HCT116 (cell line): Measurements from ENCODE around the gene IRGC. TPM values are rescaled to one million over a fixed set of nuclear protein-coding genes. Genes with fewer than 3 reads are reported as not detected.

Source experiments
- ATAC-seq: fragments of 200-7000 bp; cut with Tn5 transposase; 2 replicates; pipeline ENCODE4 v1.9.1; 2020; ENCODE audit warnings: mild to moderate bottlenecking, moderate library complexity
- BruUV-seq: library from RNA; stranded (reverse); fragments of 400-500 nt; replicated peaks from 2 replicates; lab custom pipeline; 2021; lab: Mats Ljungman, UMichigan
- CTCF ChIA-PET: fragments of 300-600 bp; sonication (Branson Sonifier 250); formaldehyde crosslinking; loops from one replicate; lab custom pipeline; 2021; ENCODE audit warnings: antibody characterized with exemption; lab: Charles Lee
- POLR2A ChIA-PET: fragments of 300-600, 350-600 bp; sonication (Branson Sonifier 250); formaldehyde crosslinking; loops from one replicate; lab custom pipeline; 2021; ENCODE audit warnings: antibody characterized with exemption; lab: Charles Lee
- RAD21 ChIA-PET, 2 experiments: fragments of 300-600 bp; sonication (Branson Sonifier 250); formaldehyde crosslinking; loops; one replicate each; lab custom pipeline; 2023; ENCODE audit warnings: low total read pairs in 2 of 2; ENCODE audit not compliant: uncharacterized antibody in 2 of 2, unreplicated experiment in 2 of 2, low non-redundant PET in 1 of 2; lab: Charles Lee
- DNase-seq: peaks from one replicate; pipeline ENCODE4 v3.0.0-alpha.2; 2010; ENCODE audit warnings: low read depth, low spot score
- H2AFZ ChIP-seq: fragments of 200-600 bp; shearing (Covaris generic), sonication (generic); 2 replicates; pipeline ENCODE4 v1.6.1; 2017; ENCODE audit warnings: low read depth, mixed run types, mixed read lengths, antibody characterized with exemption, low read length; ENCODE audit not compliant: poor library complexity, severe bottlenecking
- H3K27ac ChIP-seq: 2 replicates; pipeline ENCODE4 v1.5.1; 2012; ENCODE audit warnings: low read depth, low read length
- H3K27me3 ChIP-seq: fragments of 200-600 bp; sonication (generic); 2 replicates; pipeline ENCODE4 v1.6.1; 2016; ENCODE audit warnings: mixed run types, low read length, mixed read lengths; ENCODE audit not compliant: insufficient read depth
- H3K36me3 ChIP-seq, 2 experiments: fragments of 200-500 bp in 1 of 2; fragments of 200-600 bp in 1 of 2; sonication (Bioruptor generic) in 1 of 2; sonication (generic) in 1 of 2; 2 replicates each; pipeline versions ENCODE4 v1.5.1 to v1.6.1; 2014 to 2016; ENCODE audit warnings: low read length in 2 of 2, inconsistent platforms in 1 of 2, mixed read lengths in 1 of 2, mixed run types in 1 of 2; ENCODE audit not compliant: insufficient read depth in 2 of 2, control insufficient read depth in 1 of 2
- H3K4me1 ChIP-seq, 2 experiments: fragments of 200-600 bp in 1 of 2; sonication (generic) in 1 of 2; 2 replicates each; pipeline versions ENCODE4 v1.5.1 to v1.6.1; 2012 to 2017; ENCODE audit warnings: low read length in 2 of 2, inconsistent platforms in 1 of 2, mild to moderate bottlenecking in 1 of 2, mixed read lengths in 1 of 2, mixed run types in 1 of 2, moderate library complexity in 1 of 2; ENCODE audit not compliant: insufficient read depth in 2 of 2, control insufficient read depth in 1 of 2
- H3K4me2 ChIP-seq: fragments of 200-600 bp; sonication (generic); 2 replicates; pipeline ENCODE4 v1.6.1; 2017; ENCODE audit warnings: mixed run types, low read length, mixed read lengths
- H3K4me3 ChIP-seq, 2 experiments: fragments of 200-600 bp in 1 of 2; sonication (generic) in 1 of 2; replicated peaks in 1 of 2; 2 replicates each; pipeline ENCODE4 v1.5.1; 2011 to 2016; ENCODE audit warnings: low read length in 2 of 2, control low read depth in 1 of 2, low read depth in 1 of 2, mild to moderate bottlenecking in 1 of 2, mixed read lengths in 1 of 2, mixed run types in 1 of 2
- H3K79me2 ChIP-seq: fragments of 200-600 bp; sonication (generic); 2 replicates; pipeline ENCODE4 v1.6.1; 2017; ENCODE audit warnings: mild to moderate bottlenecking, mixed run types, low read length, moderate library complexity, mixed read lengths; ENCODE audit not compliant: insufficient read depth
- H3K9ac ChIP-seq: fragments of 200-600 bp; sonication (generic); 2 replicates; pipeline ENCODE4 v1.6.1; 2016; ENCODE audit warnings: low read length, mixed read lengths
- H3K9me2 ChIP-seq: fragments of 200-600 bp; sonication (generic), shearing (Covaris generic); 2 replicates; pipeline ENCODE4 v1.6.1; 2017; ENCODE audit warnings: mixed run types, mild to moderate bottlenecking, moderate library complexity; ENCODE audit not compliant: insufficient read depth
- H3K9me3 ChIP-seq, 2 experiments: fragments of 200-500 bp in 1 of 2; fragments of 200-600 bp in 1 of 2; sonication (Bioruptor generic) in 1 of 2; sonication (generic) in 1 of 2; 2 replicates each; pipeline ENCODE4 v1.6.1; 2014 to 2017; ENCODE audit warnings: low read length in 2 of 2, mixed read lengths in 2 of 2, inconsistent platforms in 1 of 2, low read depth in 1 of 2, mild to moderate bottlenecking in 1 of 2, mixed run types in 1 of 2, moderate library complexity in 1 of 2; ENCODE audit not compliant: control insufficient read depth in 1 of 2, insufficient read depth in 1 of 2
- H4K20me1 ChIP-seq: fragments of 200-600 bp; sonication (generic), shearing (Covaris generic); 2 replicates; pipeline ENCODE4 v1.6.1; 2017; ENCODE audit warnings: mixed run types, mild to moderate bottlenecking, moderate library complexity; ENCODE audit not compliant: insufficient read depth
- ATF3 ChIP-seq: IDR thresholded peaks from 2 replicates; pipeline ENCODE4 v1.6.1; 2012
- EGR1 ChIP-seq: IDR thresholded peaks from 2 replicates; pipeline ENCODE4 v1.6.1; 2012; ENCODE audit warnings: low read depth
- JUND ChIP-seq: IDR thresholded peaks from 2 replicates; pipeline ENCODE4 v1.6.1; 2012
- RAD21 ChIP-seq: IDR thresholded peaks from 2 replicates; pipeline ENCODE4 v1.6.1; 2012; ENCODE audit warnings: low read depth, mild to moderate bottlenecking
- REST ChIP-seq: IDR thresholded peaks from 2 replicates; pipeline ENCODE4 v1.6.1; 2012; ENCODE audit warnings: low read depth
- SIN3A ChIP-seq: IDR thresholded peaks from 2 replicates; pipeline ENCODE4 v1.6.1; 2012; ENCODE audit warnings: low read depth
- SRF ChIP-seq: IDR thresholded peaks from 2 replicates; pipeline ENCODE4 v1.6.1; 2012; ENCODE audit warnings: low read depth
- YY1 ChIP-seq: IDR thresholded peaks from 2 replicates; pipeline ENCODE4 v1.6.1; 2011; ENCODE audit warnings: low read length, low read depth, moderate library complexity, mild to moderate bottlenecking; ENCODE audit not compliant: insufficient replicate concordance; ENCODE audit errors: extremely low read depth
- ZBTB33 ChIP-seq: IDR thresholded peaks from 2 replicates; pipeline ENCODE4 v1.6.1; 2011; ENCODE audit warnings: mild to moderate bottlenecking, low read length, moderate library complexity; ENCODE audit not compliant: insufficient replicate concordance; ENCODE audit errors: extremely low read depth
- ZFX ChIP-seq: fragments of 450-650 bp; IDR thresholded peaks from 2 replicates; pipeline ENCODE4 v1.6.1; 2017
- ZNF274 ChIP-seq: fragments of 200-500 bp; sonication (Bioruptor generic); IDR thresholded peaks from 2 replicates; pipeline ENCODE4 v1.6.1; 2014; ENCODE audit warnings: mild to moderate bottlenecking, low read depth, low read length, inconsistent platforms
- intact Hi-C: fragments of 100-400 bp; cut with micrococcal nuclease; formaldehyde crosslinking; loops from 2 replicates; pipeline ENCODE4 v1.10.0; 2022
- total RNA-seq: library from RNA; stranded (reverse); gene quantifications from one replicate; pipeline ENCODE4 v1.2.1, GENCODE V29; 2021; ENCODE audit not compliant: unreplicated experiment
- TF ChIP-seq, protein P1 (sequence below), 3 experiments: fragments of 200-600 bp in 1 of 3; sonication (generic) in 1 of 3; IDR thresholded peaks in 2 of 3; conservative IDR thresholded peaks in 1 of 3; 2 replicates each; pipeline ENCODE4 v1.5.1; 2012 to 2017; ENCODE audit warnings: low read depth in 2 of 3, low read length in 2 of 3, antibody characterized with exemption in 1 of 3, borderline replicate concordance in 1 of 3, control low read depth in 1 of 3, mild to moderate bottlenecking in 1 of 3, mixed read lengths in 1 of 3, mixed run types in 1 of 3, moderate library complexity in 1 of 3; ENCODE audit not compliant: insufficient read depth in 1 of 3

Gene IRGC
- total RNA-seq, 1 experiment from 2014 or later = not detected

DNA sequence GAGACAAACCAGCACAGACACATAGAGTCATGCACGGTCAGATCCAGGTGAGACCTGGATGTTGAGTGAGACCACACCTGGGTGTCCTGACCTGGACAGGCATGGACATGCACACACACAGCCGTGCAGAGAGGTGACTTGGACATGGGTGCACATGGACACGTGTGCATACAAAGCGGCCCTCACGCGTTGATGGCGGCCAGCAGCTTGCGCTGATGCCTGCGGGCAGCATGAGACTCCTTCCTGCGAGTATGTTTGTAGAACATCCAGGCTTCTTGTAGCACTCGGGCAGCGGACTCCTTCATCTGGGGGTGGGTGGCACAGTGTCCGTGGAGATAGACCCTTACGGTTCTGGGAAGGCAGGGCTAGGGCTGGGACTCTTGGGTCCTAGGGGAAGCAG lies 53.4 kb downstream of the IRGC start:
- DNase-seq = no peak
- Histone ChIP-seq H3K27ac (no peak overlapping the region), H3K4me2 (no peak overlapping the region), H3K4me1 (peaks cover 28 to 44% of the 10 kb centered on the region in 2 experiments), H3K9me2 (no peaks in the 10 kb centered on the region), H3K9ac (no peak overlapping the region), H4K20me1 (no peaks in the 10 kb centered on the region), H3K4me3 (no peak overlapping the region), H3K9me3 (no peaks in the 10 kb centered on the region), H3K36me3 (peaks cover 36 to 67% of the 10 kb centered on the region in 2 experiments), H3K79me2 (peaks cover 21% of the 10 kb centered on the region; the same call in 1 of the 2 replicates), H2AFZ (no peak overlapping the region), H3K27me3 (no peaks in the 10 kb centered on the region)
- POLR2A ChIA-PET = no interaction called here
- CTCF ChIA-PET = interaction anchor here (1.5 to 4.5 kb wide), 3 partner anchors 11 to 16 kb away, joined by 5 to 46 read pairs (median 10); partner anchors contain the start of genes KCNN4 and SMG9
- RAD21 ChIA-PET = no interaction called here
- TF ChIP-seq ATF3 (no peak), RAD21 (no peak), SRF (no peak), REST (no peak), ZNF274 (no peak), JUND (no peak), SIN3A (no peak), YY1 (no peak), ZFX (no peak), EGR1 (no peak), ZBTB33 (no peak)
- TF ChIP-seq, protein P1, sequence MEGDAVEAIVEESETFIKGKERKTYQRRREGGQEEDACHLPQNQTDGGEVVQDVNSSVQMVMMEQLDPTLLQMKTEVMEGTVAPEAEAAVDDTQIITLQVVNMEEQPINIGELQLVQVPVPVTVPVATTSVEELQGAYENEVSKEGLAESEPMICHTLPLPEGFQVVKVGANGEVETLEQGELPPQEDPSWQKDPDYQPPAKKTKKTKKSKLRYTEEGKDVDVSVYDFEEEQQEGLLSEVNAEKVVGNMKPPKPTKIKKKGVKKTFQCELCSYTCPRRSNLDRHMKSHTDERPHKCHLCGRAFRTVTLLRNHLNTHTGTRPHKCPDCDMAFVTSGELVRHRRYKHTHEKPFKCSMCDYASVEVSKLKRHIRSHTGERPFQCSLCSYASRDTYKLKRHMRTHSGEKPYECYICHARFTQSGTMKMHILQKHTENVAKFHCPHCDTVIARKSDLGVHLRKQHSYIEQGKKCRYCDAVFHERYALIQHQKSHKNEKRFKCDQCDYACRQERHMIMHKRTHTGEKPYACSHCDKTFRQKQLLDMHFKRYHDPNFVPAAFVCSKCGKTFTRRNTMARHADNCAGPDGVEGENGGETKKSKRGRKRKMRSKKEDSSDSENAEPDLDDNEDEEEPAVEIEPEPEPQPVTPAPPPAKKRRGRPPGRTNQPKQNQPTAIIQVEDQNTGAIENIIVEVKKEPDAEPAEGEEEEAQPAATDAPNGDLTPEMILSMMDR (IDR thresholded peaks at IDR 0.05 in 2 of 3, conservative IDR thresholded peaks at IDR 0.05 in 1 of 3; ENCODE audit: borderline replicate concordance in 1 of 3, insufficient read depth in 1 of 3, low read depth in 2 of 3, low read length in 2 of 3) = no peak
- ATAC-seq = no peak
- intact Hi-C loops = no loop called here
- no TSS peak for BruUV-seq
